Trophoblast cell (in vitro differentiated cells and primary cell): ENCODE data around the gene MYBPHL.

Experiments used
- DNase-seq, 2 donors: peaks; one replicate each; pipeline ENCODE4 v3.0.0-alpha.2; 2016
- H2AFZ ChIP-seq: 2 replicates; pipeline ENCODE4 v1.6.1; 2013; ENCODE audit warnings: low read length, moderate library complexity, mild to moderate bottlenecking; ENCODE audit not compliant: insufficient read depth, poor library complexity
- H2AK5ac ChIP-seq: 2 replicates; pipeline ENCODE4 v1.6.1; 2013; ENCODE audit warnings: mild to moderate bottlenecking, low read length
- H2BK120ac ChIP-seq: 2 replicates; pipeline ENCODE4 v1.6.1; 2013; ENCODE audit warnings: low read length, mild to moderate bottlenecking, moderate library complexity; ENCODE audit not compliant: insufficient read depth, poor library complexity
- H2BK12ac ChIP-seq: 2 replicates; pipeline ENCODE4 v1.6.1; 2013; ENCODE audit warnings: mild to moderate bottlenecking, low read length, moderate library complexity
- H2BK5ac ChIP-seq: 2 replicates; pipeline ENCODE4 v1.6.1; 2013; ENCODE audit warnings: low read length, low read depth, moderate library complexity, mild to moderate bottlenecking; ENCODE audit not compliant: poor library complexity
- H3K14ac ChIP-seq: 2 replicates; pipeline ENCODE4 v1.6.1; 2013; ENCODE audit warnings: mild to moderate bottlenecking, low read length
- H3K18ac ChIP-seq: 2 replicates; pipeline ENCODE4 v1.6.1; 2013; ENCODE audit warnings: mild to moderate bottlenecking, low read length
- H3K23ac ChIP-seq: 2 replicates; pipeline ENCODE4 v1.6.1; 2013; ENCODE audit warnings: low read length
- H3K27ac ChIP-seq: 2 replicates; pipeline ENCODE4 v1.5.1; 2013; ENCODE audit warnings: low read depth, mild to moderate bottlenecking, inconsistent platforms, low read length, moderate library complexity
- H3K27me3 ChIP-seq: 2 replicates; pipeline ENCODE4 v1.6.1; 2013; ENCODE audit warnings: inconsistent platforms, mild to moderate bottlenecking, low read length, moderate library complexity; ENCODE audit not compliant: insufficient read depth
- H3K36me3 ChIP-seq, 2 experiments: 1 replicate in 1 of 2; 2 replicates in 1 of 2; pipeline ENCODE4 v1.6.1; 2013; ENCODE audit warnings: low read length in 2 of 2, mild to moderate bottlenecking in 2 of 2, moderate library complexity in 1 of 2; ENCODE audit not compliant: insufficient read depth in 2 of 2, control insufficient read depth in 1 of 2
- H3K4ac ChIP-seq: 2 replicates; pipeline ENCODE4 v1.6.1; 2013; ENCODE audit warnings: low read depth, mild to moderate bottlenecking, low read length, moderate library complexity
- H3K4me1 ChIP-seq, 2 experiments: 1 replicate in 1 of 2; 2 replicates in 1 of 2; pipeline ENCODE4 v1.6.1; 2013; ENCODE audit warnings: low read length in 2 of 2, mild to moderate bottlenecking in 2 of 2, moderate library complexity in 1 of 2; ENCODE audit not compliant: insufficient read depth in 2 of 2, control insufficient read depth in 1 of 2
- H3K4me2 ChIP-seq: 2 replicates; pipeline ENCODE4 v1.6.1; 2013; ENCODE audit warnings: inconsistent platforms, mild to moderate bottlenecking, low read length, moderate library complexity
- H3K4me3 ChIP-seq: 2 replicates; pipeline ENCODE4 v1.5.1; 2013; ENCODE audit warnings: mild to moderate bottlenecking, low read depth, low read length, inconsistent platforms
- H3K79me1 ChIP-seq: one replicate; pipeline ENCODE4 v1.6.1; 2013; ENCODE audit warnings: low read length
- H3K79me2 ChIP-seq: 2 replicates; pipeline ENCODE4 v1.6.1; 2013; ENCODE audit warnings: low read length, mild to moderate bottlenecking; ENCODE audit not compliant: control insufficient read depth, insufficient read depth, poor library complexity
- H3K9ac ChIP-seq: 2 replicates; pipeline ENCODE4 v1.6.1; 2013; ENCODE audit warnings: mild to moderate bottlenecking, low read length
- H3K9me3 ChIP-seq: 2 replicates; pipeline ENCODE4 v1.6.1; 2013; ENCODE audit warnings: low read depth, mild to moderate bottlenecking, control low read depth, inconsistent platforms, low read length; ENCODE audit not compliant: insufficient read depth
- H4K12ac ChIP-seq: 2 replicates; pipeline ENCODE4 v1.6.1; 2013; ENCODE audit warnings: low read depth, mild to moderate bottlenecking, low read length, moderate library complexity
- H4K8ac ChIP-seq: 2 replicates; pipeline ENCODE4 v1.6.1; 2013; ENCODE audit warnings: low read depth, mild to moderate bottlenecking, low read length, moderate library complexity
- H4K91ac ChIP-seq: one replicate; pipeline ENCODE4 v1.6.1; 2013; ENCODE audit warnings: low read depth, mild to moderate bottlenecking, low read length, moderate library complexity
- WGBS: extraction: QIAGEN DNeasy Blood & Tissue Kit; methylation state at CpG from one replicate; pipeline ENCODE4 v1.1.7; 2013; ENCODE audit warnings: missing lambda C conversion rate; ENCODE audit not compliant: insufficient read length, insufficient coverage; ENCODE audit errors: extremely low coverage; 5-methylcytosine and 5-hydroxymethylcytosine counted together

Gene MYBPHL

GRCh38 chr1:109301874-109302273 lies 4.9 kb downstream of the MYBPHL start:
- H3K27ac ChIP-seq = no peak overlapping the region
- no peaks in the 10 kb centered on the region for H3K27me3 ChIP-seq
- no peak overlapping the region for H3K9ac ChIP-seq
- WGBS = no CpG with 5 or more reads among the region's 5 CpGs
- peaks cover 14% of the 10 kb centered on the region for H3K79me2 ChIP-seq
- H3K4me1 ChIP-seq = peaks cover 42 to 48% of the 10 kb centered on the region in 2 experiments
- H4K12ac ChIP-seq = no peak overlapping the region
- H3K4me2 ChIP-seq = no peak overlapping the region
- H3K79me1 ChIP-seq = peaks cover 40% of the 10 kb centered on the region
- no peaks in the 10 kb centered on the region for H3K36me3 ChIP-seq
- peak overlapping the region; percentile 3 for H2AK5ac ChIP-seq
- H3K4ac ChIP-seq = no peak overlapping the region
- H2BK5ac ChIP-seq = no peak overlapping the region
- no peak overlapping the region for H4K91ac ChIP-seq
- H3K4me3 ChIP-seq = no peak overlapping the region
- H2AFZ ChIP-seq = no peak overlapping the region
- peak overlapping the region; percentile 63 for H2BK12ac ChIP-seq
- H3K9me3 ChIP-seq = peaks cover 2% of the 10 kb centered on the region
- H4K8ac ChIP-seq = no peak overlapping the region
- no peak overlapping the region for H2BK120ac ChIP-seq
- peak overlapping the region; percentile 3 for H3K18ac ChIP-seq
- no peak for DNase-seq
- peak overlapping the region; percentile 68 for H3K23ac ChIP-seq
- H3K14ac ChIP-seq = no peak overlapping the region

- peak overlapping the region; percentile 67 for H3K18ac ChIP-seq
- H2AK5ac ChIP-seq = peak overlapping the region; percentile 97
- H3K9ac ChIP-seq = no peak overlapping the region
- peaks cover 17% of the 10 kb centered on the region for H3K79me2 ChIP-seq
- peak overlapping the region; percentile 95 for H3K27ac ChIP-seq
- DNase-seq = no peak
- H3K79me1 ChIP-seq = peaks cover 43% of the 10 kb centered on the region
- H3K9me3 ChIP-seq = peaks cover 2% of the 10 kb centered on the region
- H2BK120ac ChIP-seq = peak overlapping the region; percentile 85
- peak overlapping the region; percentile 30 for H3K4ac ChIP-seq
- H2AFZ ChIP-seq = peak overlapping the region; percentile 54
- no CpG with 5 or more reads among the region's 16 CpGs for WGBS
- no peaks in the 10 kb centered on the region for H3K27me3 ChIP-seq
- H3K23ac ChIP-seq = no peak overlapping the region
- peaks cover 40 to 46% of the 10 kb centered on the region in 2 experiments for H3K4me1 ChIP-seq
- peak overlapping the region; percentile 59 for H4K8ac ChIP-seq
- H2BK5ac ChIP-seq = peak overlapping the region; percentile 77
- no peaks in the 10 kb centered on the region for H3K36me3 ChIP-seq
- peak overlapping the region; percentile 97 for H4K91ac ChIP-seq
- H3K14ac ChIP-seq = peak overlapping the region; percentile 88
- no peak overlapping the region for H3K4me2 ChIP-seq
- no peak overlapping the region for H3K4me3 ChIP-seq
- peak overlapping the region; percentile 99 for H2BK12ac ChIP-seq
- H4K12ac ChIP-seq = no peak overlapping the region
Measured at GRCh38 chr1:109300650-109301151, 6.1 kb downstream of the MYBPHL start.

- DNase-seq = no peak
- Histone ChIP-seq H2AFZ (peak overlapping the region; percentile 17), H3K14ac (peak overlapping the region; percentile 55), H3K4me1 (peaks cover 42 to 43% of the 10 kb centered on the region in 2 experiments), H3K9me3 (peaks cover 2% of the 10 kb centered on the region), H3K4ac (peak overlapping the region; percentile 28), H3K79me1 (peaks cover 49% of the 10 kb centered on the region), H4K91ac (peak overlapping the region; percentile 93), H2BK5ac (peak overlapping the region; percentile 80), H3K4me3 (no peak overlapping the region), H4K8ac (peak overlapping the region; percentile 63), H2BK12ac (peak overlapping the region; percentile 95), H2BK120ac (peak overlapping the region; percentile 85), H3K9ac (no peak overlapping the region), H2AK5ac (peak overlapping the region; percentile 89), H3K27me3 (no peaks in the 10 kb centered on the region), H3K79me2 (peaks cover 17% of the 10 kb centered on the region), H3K36me3 (no peaks in the 10 kb centered on the region), H4K12ac (peak overlapping the region; percentile 21), H3K18ac (peak overlapping the region; percentile 32), H3K23ac (no peak overlapping the region), H3K4me2 (no peak overlapping the region), H3K27ac (peak overlapping the region; percentile 95)
- WGBS = no CpG with 5 or more reads among the region's 20 CpGs
Measured at GRCh38 chr1:109299558-109300343, 7.1 kb downstream of the MYBPHL start.

GRCh38 chr1:109298666-109299557 lies 7.9 kb downstream of the MYBPHL start:
- H2AK5ac ChIP-seq = no peak overlapping the region
- WGBS = no CpG with 5 or more reads among the region's 11 CpGs
- no peak overlapping the region for H3K4me3 ChIP-seq
- peaks cover 2% of the 10 kb centered on the region for H3K9me3 ChIP-seq
- peak overlapping the region; percentile 63 for H4K8ac ChIP-seq
- H3K4ac ChIP-seq = no peak overlapping the region
- peak overlapping the region; percentile 93 for H4K91ac ChIP-seq
- H3K14ac ChIP-seq = peak overlapping the region; percentile 55
- H2AFZ ChIP-seq = no peak overlapping the region
- H3K79me2 ChIP-seq = peaks cover 17% of the 10 kb centered on the region
- H4K12ac ChIP-seq = no peak overlapping the region
- H2BK120ac ChIP-seq = peak overlapping the region; percentile 85
- H3K79me1 ChIP-seq = peaks cover 46% of the 10 kb centered on the region
- peak overlapping the region; percentile 95 for H3K27ac ChIP-seq
- peak overlapping the region; percentile 32 for H3K18ac ChIP-seq
- no peak overlapping the region for H3K23ac ChIP-seq
- H3K4me1 ChIP-seq = peaks cover 42 to 43% of the 10 kb centered on the region in 2 experiments
- peak overlapping the region; percentile 95 for H2BK12ac ChIP-seq
- no peak overlapping the region for H3K9ac ChIP-seq
- peak overlapping the region; percentile 92 for H2BK5ac ChIP-seq
- no peak overlapping the region for H3K4me2 ChIP-seq
- no peaks in the 10 kb centered on the region for H3K36me3 ChIP-seq
- no peaks in the 10 kb centered on the region for H3K27me3 ChIP-seq
- DNase-seq = peak; percentile 78 to 84
